K562 (cell line): ENCODE data around the gene GET3. TPM values are rescaled to one million over a fixed set of nuclear protein-coding genes. Genes with fewer than 3 reads are reported as not detected.

Experiments
- HINFP ChIP-seq: fragments of 450-650 bp; conservative IDR thresholded peaks from 2 replicates; pipeline ENCODE4 v1.6.1; 2016; ENCODE audit warnings: missing genetic modification characterization, low read depth, mild to moderate bottlenecking, control low read depth, missing compliant biosample characterization
- NFIX ChIP-seq: fragments of 250-450 bp; sonication (Bioruptor Pico); IDR thresholded peaks from 2 replicates; pipeline ENCODE4 v1.4.0; 2020; ENCODE audit warnings: low read depth, mild to moderate bottlenecking, moderate library complexity
- REST ChIP-seq, 2 experiments: fragments of 450-650 bp; formaldehyde crosslinking in 1 of 2; IDR thresholded peaks; 2 replicates each; pipeline versions ENCODE4 v1.4.0 to v1.6.1; 2014 to 2020; ENCODE audit warnings: mild to moderate bottlenecking in 2 of 2, borderline replicate concordance in 1 of 2, low read depth in 1 of 2
- polyA plus RNA-seq, 8 experiments: library from polyadenylated mRNA; depleted of rRNA in 4 of 8; stranded (reverse) in 5 of 8; unstranded in 3 of 8; fragments of >200 nt; fragmentation: Nextera tagmentation in 2 of 8; fragmentation: Illumina TruSeq in 1 of 8; extraction: Ambion mirVana in 2 of 8; extraction: Trizol in 1 of 8; gene quantifications; 2 replicates each; pipeline versions ENCODE4 v1.2.1 to v1.2.3, GENCODE V29; 2011 to 2014; ENCODE audit warnings: inconsistent platforms in 1 of 8, missing spikeins in 1 of 8
- total RNA-seq, 7 experiments: library from RNA; depleted of rRNA in 6 of 7; stranded (reverse); fragments of >200 nt in 6 of 7; fragmentation: Illumina TruSeq in 2 of 7; extraction: Trizol in 2 of 7; gene quantifications; 2 replicates each; pipeline versions ENCODE4 v1.2.1 to v1.2.3, GENCODE V29; 2011 to 2021; ENCODE audit warnings: low replicate concordance in 1 of 7

Gene GET3
- total and polyA plus RNA-seq, 9 of the 15 experiments (the other 6 are each of a cell fraction or from before 2014, with no cell fraction given), result 8.3 to 83.5 (median 51.8) TPM

- 0 out of 2 replicates have a peak, but pooled peaks have one; percentile 9 for TF ChIP-seq REST (IDR thresholded peaks at IDR 0.05; ENCODE audit: borderline replicate concordance)
- no peak for TF ChIP-seq REST (CRISPR knock-in tag; IDR thresholded peaks at IDR 0.05; ENCODE audit: low read depth)
- TF ChIP-seq HINFP (tag), result no peak
- no peak for TF ChIP-seq NFIX
Observed at GRCh38 chr19:12773571-12773970, 36.3 kb downstream of the GET3 start (continued).
